ENCODE measurements around the gene HAGH. TPM values are rescaled to one million over a fixed set of nuclear protein-coding genes. Genes with fewer than 3 reads are reported as not detected.
A peak's percentile ranks its signal among the peaks of the same experiment; 100 is the strongest.
"Not testable (repeated sequence)": the region's sequence is repeated elsewhere in the genome, so short reads cannot be mapped to it uniquely, and the experiment has no call there.

The HAGH gene
- 81.9 and 85.2 TPM in 2 replicates for total RNA-seq (2014; rRNA removed; shearing (Covaris generic))

- peak; percentile 96 for DNase-seq (ENCODE audit: low spot score)
Measured at GRCh38 chr16:1826691-1827573, at the start of gene HAGH, which contains the start of gene FAHD1. TSS of gene HAGH (minus strand) at chr16:1826825. CDS start at chr16:1826787, 38 bp downstream. TSS of gene FAHD1 (plus strand) at chr16:1827206. CDS start at chr16:1827239, 33 bp downstream.

- not testable (repeated sequence) for DNase-seq (ENCODE audit: low spot score)
Measured at GRCh38 chr16:1876066-1876465, 49.4 kb upstream of the HAGH start.

DNA sequence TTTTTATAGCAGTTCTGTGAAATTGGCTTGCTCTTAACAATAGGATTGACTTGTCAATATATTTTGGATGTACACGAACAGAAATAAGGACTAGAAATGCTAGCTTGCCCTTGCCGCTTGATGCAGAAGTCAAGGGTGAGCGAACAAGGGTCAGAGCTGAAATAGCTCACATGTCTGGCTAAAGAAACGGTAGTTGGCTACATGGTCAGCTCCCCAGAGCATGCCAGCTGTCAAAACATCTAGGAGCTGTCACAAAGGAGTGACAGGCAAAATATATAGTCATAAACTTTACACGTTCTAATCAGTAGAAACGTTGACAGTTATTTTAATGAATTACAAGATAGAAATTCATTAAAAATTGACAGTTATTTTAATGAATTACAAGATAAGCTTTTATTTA is 48.2 kb upstream of the HAGH start:
- no peak for DNase-seq (ENCODE audit: low spot score)

DNA sequence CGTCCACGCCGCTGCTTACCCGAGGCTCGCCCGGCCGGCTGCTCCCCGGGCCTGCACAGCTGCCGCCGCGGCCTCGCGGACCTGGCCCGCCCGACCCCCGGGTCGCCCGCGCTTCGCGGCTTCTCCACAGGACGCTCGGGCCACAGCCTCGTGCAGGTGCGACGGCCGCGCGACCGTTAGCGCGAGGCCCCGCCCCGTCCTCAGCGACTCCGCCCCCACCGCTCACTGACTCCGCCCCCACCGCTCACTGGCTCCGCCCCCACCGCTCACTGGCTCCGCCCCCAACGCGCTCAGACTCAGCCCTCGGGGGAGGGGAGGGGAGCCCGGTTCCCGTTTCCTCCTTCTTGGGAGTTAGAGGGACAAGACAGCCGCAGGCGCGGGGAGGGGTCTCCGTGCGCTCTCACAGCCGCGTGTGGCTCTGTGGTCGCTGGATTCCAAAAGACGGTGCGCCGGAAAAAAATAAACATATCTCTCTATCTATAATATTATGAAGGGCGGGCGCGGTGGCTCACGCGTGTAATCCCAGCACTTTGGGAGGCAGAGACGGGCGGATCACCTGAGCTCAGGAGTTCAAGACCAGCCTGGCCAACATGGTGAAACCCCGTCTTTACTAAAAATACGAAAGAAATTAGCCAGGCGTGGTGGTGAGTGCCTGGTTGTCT is 45.5 kb upstream of the HAGH start, which contains the start of gene MEIOB:
Gene MEIOB, minus strand, starts transcription at position 191 of the 662 bp plus-strand sequence. CDS start 3,989 bp downstream, outside the sequence.
- no peak for DNase-seq (ENCODE audit: low spot score)

DNA sequence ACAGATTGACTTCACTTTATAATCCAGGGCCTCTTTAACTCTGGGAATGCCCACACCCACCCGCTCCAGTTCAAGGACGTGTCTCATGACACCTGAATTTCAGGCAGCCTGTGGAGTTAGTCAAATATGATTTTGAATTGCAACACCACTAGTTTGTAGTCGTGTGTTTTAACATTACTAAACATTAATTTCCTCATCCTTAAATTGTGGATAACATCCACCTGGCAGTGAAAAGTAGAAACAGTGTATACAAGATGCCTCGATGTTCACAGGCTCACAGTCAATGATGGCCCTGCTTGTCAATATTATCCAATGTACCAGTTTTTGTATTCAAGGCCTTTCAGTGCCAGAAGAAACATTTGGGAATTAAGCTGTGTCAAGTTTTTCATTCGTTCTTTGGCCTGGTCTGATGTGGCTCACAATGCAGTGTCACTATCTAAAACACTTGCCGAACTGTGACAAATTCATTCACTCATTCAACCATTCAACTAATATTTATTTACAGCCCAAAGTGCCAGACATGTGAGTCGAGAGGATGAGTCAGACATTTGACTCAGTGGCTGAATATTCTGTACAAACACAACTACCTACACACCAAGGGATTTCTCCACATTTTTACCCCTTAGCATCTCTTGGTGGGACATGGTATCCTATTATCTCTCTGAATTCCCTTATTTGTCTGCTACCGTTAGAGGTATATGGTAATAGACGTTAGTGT is 43.9 kb upstream of the HAGH start:
- DNase-seq (ENCODE audit: low spot score): no peak

- DNase-seq (ENCODE audit: low spot score): no peak
Measured at GRCh38 chr16:1865902-1866690, 39.5 kb upstream of the HAGH start.

DNA sequence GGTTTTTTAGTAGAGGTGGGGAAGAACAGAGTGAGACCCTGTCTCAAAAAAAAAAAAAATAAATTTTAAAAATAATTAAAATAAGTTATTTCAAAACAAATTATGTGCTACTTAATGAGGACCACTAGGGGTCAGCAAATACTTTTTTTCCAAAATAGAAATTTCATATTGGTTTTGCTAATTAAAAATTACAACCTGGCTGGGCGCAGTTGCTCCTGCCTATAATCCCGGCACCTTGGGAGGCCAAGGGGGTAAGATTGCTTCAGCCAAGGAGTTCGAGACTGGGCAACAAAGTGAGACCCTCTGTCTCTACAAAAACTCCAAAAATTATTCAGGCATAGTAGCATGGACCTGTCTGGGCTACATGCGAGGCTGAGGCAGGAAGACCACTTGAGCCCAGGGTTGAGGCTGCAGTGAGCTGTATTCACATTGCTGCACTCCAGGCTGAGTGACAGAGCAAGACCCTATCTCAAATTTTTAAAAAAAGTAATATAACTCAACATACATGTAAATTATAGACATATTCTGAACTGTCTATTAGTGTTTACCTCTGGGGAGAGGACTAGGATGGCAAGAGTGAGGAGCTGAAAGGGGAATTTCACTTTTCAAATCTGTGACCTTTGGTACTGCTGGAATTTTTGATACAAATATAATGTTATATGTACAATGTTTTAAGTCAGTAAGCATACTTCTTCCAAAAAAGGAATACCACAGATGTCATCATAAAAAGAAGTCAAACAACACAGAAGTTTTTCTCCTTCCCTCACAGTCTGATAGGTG is 37.2 kb upstream of the HAGH start:
- DNase-seq (ENCODE audit: low spot score): peak; percentile 53

DNA sequence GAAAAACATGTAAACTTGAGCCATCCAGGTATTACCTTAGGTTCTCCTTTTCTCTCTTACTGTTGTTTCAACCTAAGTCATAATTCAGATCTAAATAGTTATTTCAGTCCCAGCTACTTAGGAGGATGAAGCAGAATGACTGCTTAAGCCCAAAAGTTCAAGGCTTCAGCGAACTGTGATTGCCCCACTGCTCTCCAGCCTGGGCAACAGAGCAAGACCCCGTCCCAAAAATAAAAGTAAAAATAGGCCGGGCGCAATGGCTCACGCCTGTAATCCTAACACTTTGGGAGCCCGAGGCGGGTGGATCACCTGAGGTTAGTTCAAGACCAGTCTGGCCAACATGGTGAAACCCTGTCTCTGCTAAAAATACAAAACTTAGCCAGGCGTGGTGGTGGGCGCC is 35.8 kb upstream of the HAGH start:
- no peak for DNase-seq (ENCODE audit: low spot score)

- no peak for DNase-seq (ENCODE audit: low spot score)
Measured at GRCh38 chr16:1861730-1862129, 35.1 kb upstream of the HAGH start.

DNA sequence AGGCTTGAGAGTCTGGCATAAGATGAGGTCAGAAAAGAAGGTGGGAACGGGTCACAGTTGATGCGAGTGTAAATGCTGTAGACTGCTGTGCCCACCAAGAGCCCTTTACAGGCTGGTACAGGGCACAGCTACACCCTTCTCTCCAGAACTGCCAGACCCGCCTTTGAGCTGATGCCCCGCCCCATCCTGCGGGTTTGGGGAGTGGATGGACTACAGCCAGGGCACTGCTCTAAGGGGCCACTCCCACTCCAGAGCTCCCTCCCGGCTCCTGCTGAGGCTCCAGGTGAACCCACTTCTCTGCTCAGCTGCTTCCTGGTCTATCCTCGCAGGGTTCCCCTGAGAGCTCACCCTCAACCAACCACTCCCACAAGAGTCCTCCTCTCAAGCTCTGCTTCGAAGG is 33.0 kb upstream of the HAGH start:
- DNase-seq (ENCODE audit: low spot score): no peak

GRCh38 chr16:1858189-1858865 is 31.7 kb upstream of the HAGH start:
- no peak for DNase-seq (ENCODE audit: low spot score)

- no peak for DNase-seq (ENCODE audit: low spot score)
Measured at GRCh38 chr16:1857433-1858097, 30.9 kb upstream of the HAGH start.

- DNase-seq (ENCODE audit: low spot score): no peak
Measured at GRCh38 chr16:1851793-1852192, 25.2 kb upstream of the HAGH start.

DNA sequence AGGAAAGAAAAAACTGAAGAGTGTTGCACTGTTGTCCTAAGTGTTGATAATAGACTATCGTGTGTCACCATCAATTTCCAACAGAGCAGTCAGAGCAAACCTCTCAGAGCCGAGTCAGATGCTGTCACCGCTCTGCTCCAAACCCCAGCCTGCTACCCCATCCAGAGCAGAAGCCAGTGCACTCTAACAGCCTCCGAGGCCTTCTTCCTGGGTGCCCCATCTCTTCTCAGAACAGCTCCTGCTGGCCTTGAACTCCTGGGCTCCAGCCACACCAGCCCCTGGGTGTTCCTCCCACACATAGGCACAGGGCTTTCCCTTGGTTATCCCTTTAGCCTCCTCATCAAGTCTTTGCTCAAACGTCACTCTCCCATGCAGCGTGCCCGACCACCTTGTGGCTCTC is 24.4 kb upstream of the HAGH start:
- no peak for DNase-seq (ENCODE audit: low spot score)

DNA sequence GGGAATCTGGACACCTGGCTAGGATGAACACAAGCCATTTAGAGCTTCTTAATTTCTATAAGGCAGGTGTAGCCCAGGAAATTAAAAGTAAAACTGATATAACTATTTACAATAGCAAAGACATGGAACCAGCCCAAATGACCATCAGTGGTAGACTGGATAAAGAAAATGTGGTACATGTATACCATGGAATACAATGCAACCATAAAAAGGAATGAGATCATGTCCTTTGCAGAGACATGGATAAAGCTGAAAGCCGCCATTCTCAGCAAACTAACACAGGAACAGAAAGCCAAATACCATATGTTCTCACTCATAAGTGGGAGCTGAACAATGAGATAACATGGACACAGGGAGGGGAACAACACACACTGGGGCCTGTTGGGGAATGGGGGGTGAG is 19.8 kb upstream of the HAGH start:
- DNase-seq (ENCODE audit: low spot score): no peak

DNA sequence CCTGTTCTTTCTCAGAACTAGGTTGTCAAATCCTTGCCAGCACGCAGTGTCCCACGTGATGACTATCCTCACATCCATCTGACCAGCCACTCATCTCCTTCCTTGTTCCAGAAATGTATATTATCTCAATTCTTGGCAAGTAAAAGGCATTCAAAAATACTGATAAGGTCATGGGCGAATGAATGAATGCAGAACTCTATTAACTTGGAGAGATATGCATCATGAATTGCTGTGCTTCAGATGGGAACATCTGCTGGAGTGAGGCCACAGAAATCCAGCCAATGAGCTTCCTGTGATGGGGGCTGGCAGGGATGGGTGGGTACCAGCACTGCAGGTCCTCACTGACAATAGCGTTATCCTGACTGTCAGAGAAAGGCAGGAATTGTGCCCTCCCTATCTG is 19.4 kb upstream of the HAGH start:
- no peak for DNase-seq (ENCODE audit: low spot score)

DNA sequence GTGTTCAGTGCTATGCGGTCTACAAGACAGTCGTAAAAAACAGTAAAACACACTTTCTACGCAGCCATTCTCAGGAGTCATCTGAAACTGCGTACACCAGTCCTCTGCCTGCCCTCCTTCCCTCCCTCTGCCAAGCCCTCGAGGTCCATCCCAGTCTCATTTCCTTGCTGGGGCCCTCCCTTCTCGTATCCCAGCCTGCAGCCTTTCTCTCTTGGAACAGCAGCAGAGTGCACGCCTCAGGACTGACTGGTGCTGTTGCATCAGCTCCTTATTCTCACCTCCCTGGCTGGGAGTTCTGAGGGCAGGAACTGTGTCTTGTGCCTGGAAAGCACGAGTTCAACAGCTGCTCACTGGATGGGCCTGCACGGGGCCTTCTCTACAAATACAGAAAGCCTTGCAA is 12.9 kb upstream of the HAGH start:
- no peak for DNase-seq (ENCODE audit: low spot score)

- DNase-seq (ENCODE audit: low spot score): no peak
Measured at GRCh38 chr16:1834096-1834495, 7.5 kb upstream of the HAGH start.

DNA sequence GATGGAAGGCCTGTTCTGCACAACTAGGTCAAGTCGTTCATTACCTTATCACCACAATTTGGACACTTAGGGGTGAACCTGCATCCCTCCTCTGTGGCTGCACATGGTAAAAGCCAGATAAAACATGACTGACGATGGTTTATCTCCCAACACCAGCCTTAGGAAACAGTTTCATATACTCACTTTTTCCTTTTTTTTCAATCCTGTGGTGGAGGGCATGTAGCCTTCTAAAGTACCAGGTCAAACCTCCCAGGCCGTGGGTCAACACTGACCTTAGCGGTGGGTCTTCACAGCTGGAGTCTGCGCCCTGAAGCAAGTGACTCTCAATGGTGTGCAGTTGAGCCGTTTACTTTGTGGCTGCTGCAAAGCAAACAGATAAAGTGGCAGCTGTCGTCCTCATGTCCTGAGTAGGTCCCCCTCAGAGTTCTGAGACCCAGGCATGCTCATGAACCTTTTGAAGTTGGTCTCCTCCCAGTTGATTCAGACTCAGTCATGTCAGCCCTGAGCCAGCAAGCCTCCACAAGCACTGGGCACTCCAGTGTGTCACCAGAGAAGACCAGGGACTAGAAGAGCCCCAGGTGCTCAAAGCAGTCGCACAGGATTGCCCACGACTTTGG is 6.3 kb upstream of the HAGH start:
- DNase-seq (ENCODE audit: low spot score): no peak

All from HT-29 (cell line).